IMR-90 (cell line): ENCODE results near the gene JAKMIP1. TPM values are rescaled to one million over a fixed set of nuclear protein-coding genes. Genes with fewer than 3 reads are reported as not detected.

ENCODE experiments used
- ATAC-seq: fragments of 200-7000 bp; cut with Tn5 transposase; 2 replicates; pipeline ENCODE4 v1.9.1; 2020; ENCODE audit warnings: low read depth, mild to moderate bottlenecking, moderate library complexity
- BruUV-seq: library from RNA; stranded (reverse); fragments of 400-500 nt; replicated peaks from 2 replicates; lab custom pipeline; 2021; lab: Mats Ljungman, UMichigan
- CTCF ChIA-PET: fragments of 300-600 bp; formaldehyde crosslinking; extraction: SDS; loops from one replicate; lab custom pipeline; 2021; ENCODE audit warnings: antibody characterized with exemption; lab: Yijun Ruan, JAX
- POLR2A ChIA-PET: fragments of 300-600 bp; sonication (Branson Sonifier 250); formaldehyde crosslinking; loops from one replicate; lab custom pipeline; 2022; ENCODE audit warnings: antibody characterized with exemption; ENCODE audit not compliant: unreplicated experiment; lab: Charles Lee
- DNase-seq: peaks from one replicate; pipeline ENCODE4 v3.0.0; 2013
- H2AFZ ChIP-seq: replicated peaks from 2 replicates; pipeline ENCODE3; 2013; ENCODE audit warnings: low read length, mild to moderate bottlenecking; ENCODE audit not compliant: poor library complexity
- H2AK5ac ChIP-seq: 2 replicates; pipeline ENCODE4 v1.6.1; 2013; ENCODE audit warnings: low read depth, low read length, inconsistent platforms
- H2AK9ac ChIP-seq: replicated peaks from 2 replicates; pipeline ENCODE3; 2013; ENCODE audit warnings: mild to moderate bottlenecking, low read depth, low read length, moderate library complexity; ENCODE audit not compliant: poor library complexity
- H2BK120ac ChIP-seq: 2 replicates; pipeline ENCODE4 v1.6.1; 2013; ENCODE audit warnings: low read depth, low read length, inconsistent platforms
- H2BK15ac ChIP-seq: 3 replicates; pipeline ENCODE4 v1.6.1; 2013; ENCODE audit warnings: low read depth, low read length, inconsistent platforms
- H2BK20ac ChIP-seq: 2 replicates; pipeline ENCODE4 v1.6.1; 2013; ENCODE audit warnings: low read depth, mild to moderate bottlenecking, inconsistent platforms, low read length, moderate library complexity
- H2BK5ac ChIP-seq: 2 replicates; pipeline ENCODE4 v1.6.1; 2013; ENCODE audit warnings: mild to moderate bottlenecking, low read depth, low read length, inconsistent platforms; ENCODE audit not compliant: poor library complexity, severe bottlenecking
- H3K14ac ChIP-seq: replicated peaks from 2 replicates; pipeline ENCODE4 v1.6.1; 2013; ENCODE audit warnings: low read depth, low read length, inconsistent platforms
- H3K18ac ChIP-seq: 2 replicates; pipeline ENCODE4 v1.6.1; 2013; ENCODE audit warnings: low read depth, low read length, control low read depth
- H3K23ac ChIP-seq: 2 replicates; pipeline ENCODE4 v1.6.1; 2013; ENCODE audit warnings: low read depth, low read length, inconsistent platforms
- H3K27ac ChIP-seq: 2 replicates; pipeline ENCODE4 v1.5.1; 2013; ENCODE audit warnings: mild to moderate bottlenecking, control low read depth, low read length; ENCODE audit not compliant: insufficient read depth
- H3K27me3 ChIP-seq: 2 replicates; pipeline ENCODE4 v1.6.1; 2013; ENCODE audit warnings: low read length; ENCODE audit not compliant: control insufficient read depth, insufficient read depth
- H3K36me3 ChIP-seq: 2 replicates; pipeline ENCODE4 v1.6.1; 2013; ENCODE audit warnings: low read length, mixed read lengths; ENCODE audit not compliant: control insufficient read depth, insufficient read depth
- H3K4ac ChIP-seq: 2 replicates; pipeline ENCODE4 v1.6.1; 2013; ENCODE audit warnings: low read depth, low read length, inconsistent platforms
- H3K4me1 ChIP-seq: 2 replicates; pipeline ENCODE4 v1.6.1; 2013; ENCODE audit warnings: low read length, mixed read lengths; ENCODE audit not compliant: control insufficient read depth, insufficient read depth
- H3K4me2 ChIP-seq: 2 replicates; pipeline ENCODE4 v1.6.1; 2013; ENCODE audit warnings: low read depth, mild to moderate bottlenecking, control low read depth, low read length, moderate library complexity
- H3K4me3 ChIP-seq: 2 replicates; pipeline ENCODE4 v1.5.1; 2013; ENCODE audit warnings: low read depth, mild to moderate bottlenecking, control low read depth, low read length, moderate library complexity; ENCODE audit not compliant: insufficient read depth
- H3K56ac ChIP-seq: 2 replicates; pipeline ENCODE4 v1.6.1; 2013; ENCODE audit warnings: low read length, inconsistent platforms; ENCODE audit not compliant: insufficient read depth; ENCODE audit errors: extremely low read depth
- H3K79me1 ChIP-seq, 2 experiments: 2 replicates each; pipeline ENCODE4 v1.6.1; 2013; ENCODE audit warnings: low read length in 2 of 2, inconsistent platforms in 1 of 2, low read depth in 1 of 2
- H3K9ac ChIP-seq: 2 replicates; pipeline ENCODE4 v1.6.1; 2013; ENCODE audit warnings: low read depth, low read length, control low read depth
- H3K9me1 ChIP-seq: 2 replicates; pipeline ENCODE4 v1.6.1; 2013; ENCODE audit warnings: low read length, inconsistent platforms; ENCODE audit not compliant: insufficient read depth
- H3K9me3 ChIP-seq: 2 replicates; pipeline ENCODE4 v1.6.1; 2013; ENCODE audit warnings: low read length; ENCODE audit not compliant: control insufficient read depth, insufficient read depth
- H4K20me1 ChIP-seq: 2 replicates; pipeline ENCODE4 v1.6.1; 2013; ENCODE audit warnings: low read length, inconsistent platforms; ENCODE audit not compliant: insufficient read depth
- H4K5ac ChIP-seq: 2 replicates; pipeline ENCODE4 v1.6.1; 2013; ENCODE audit warnings: mild to moderate bottlenecking, low read depth, low read length, control low read depth
- H4K8ac ChIP-seq, 2 experiments: 2 replicates each; pipeline ENCODE4 v1.6.1; 2013; ENCODE audit warnings: low read depth in 2 of 2, low read length in 2 of 2, control low read depth in 1 of 2, inconsistent platforms in 1 of 2
- H4K91ac ChIP-seq: 2 replicates; pipeline ENCODE4 v1.6.1; 2013; ENCODE audit warnings: low read depth, low read length, inconsistent platforms; ENCODE audit not compliant: insufficient read depth
- BHLHE40 ChIP-seq: fragments of 150-350 bp; IDR thresholded peaks from 2 replicates; pipeline ENCODE4 v1.6.1; 2016; ENCODE audit warnings: mild to moderate bottlenecking, low read depth, low read length
- CEBPB ChIP-seq: IDR thresholded peaks from 2 replicates; pipeline ENCODE4 v1.6.1; 2012; ENCODE audit warnings: low read depth, low read length, improper control_type of control experiment
- FOS ChIP-seq: fragments of 150-350 bp; IDR thresholded peaks from 2 replicates; pipeline ENCODE4 v1.6.1; 2016; ENCODE audit warnings: low read depth, low read length
- MXI1 ChIP-seq: IDR thresholded peaks from 2 replicates; pipeline ENCODE4 v1.6.1; 2012; ENCODE audit warnings: low read depth, mild to moderate bottlenecking, low read length, moderate library complexity, borderline replicate concordance
- WGBS, 2 experiments: methylation state at CpG; one replicate each; pipeline versions ENCODE4 v1.1.5 to v1.1.7; 2013; ENCODE audit warnings: missing lambda C conversion rate in 2 of 2; ENCODE audit not compliant: insufficient read length in 1 of 2; ENCODE audit errors: extremely low coverage in 2 of 2; 5-methylcytosine and 5-hydroxymethylcytosine counted together
- dilution Hi-C: fragments of 300-500 bp; cut with HindIII; formaldehyde crosslinking; loops from one replicate; pipeline ENCODE4 v1.14.3; 2018; ENCODE audit warnings: low sequenced_read_pairs; ENCODE audit not compliant: unreplicated experiment
- in situ Hi-C: fragments of 300-500 bp; cut with MboI; formaldehyde crosslinking; loops from 3 replicates; pipeline ENCODE4 v1.14.3; 2019; ENCODE audit warnings: low sequenced_read_pairs, inconsistent platforms, mixed read lengths
- intact Hi-C: fragments of 100-400 bp; cut with micrococcal nuclease; formaldehyde crosslinking; loops from 2 replicates; pipeline ENCODE4 v1.10.0; 2022
- polyA plus RNA-seq, 3 experiments: library from polyadenylated mRNA; depleted of rRNA; stranded (reverse); fragments of >200 nt; gene quantifications; 2 replicates each; pipeline ENCODE4 v1.2.3, GENCODE V29; 2012; ENCODE audit warnings: low replicate concordance in 1 of 3
- total RNA-seq: library from RNA; depleted of rRNA; stranded (reverse); fragments of >200 nt; gene quantifications from 2 replicates; pipeline ENCODE4 v1.2.3, GENCODE V29; 2012

The JAKMIP1 gene
- total and polyA plus RNA-seq, 2 of the 4 experiments (the other 2 are of a cell fraction), result not detected

DNA sequence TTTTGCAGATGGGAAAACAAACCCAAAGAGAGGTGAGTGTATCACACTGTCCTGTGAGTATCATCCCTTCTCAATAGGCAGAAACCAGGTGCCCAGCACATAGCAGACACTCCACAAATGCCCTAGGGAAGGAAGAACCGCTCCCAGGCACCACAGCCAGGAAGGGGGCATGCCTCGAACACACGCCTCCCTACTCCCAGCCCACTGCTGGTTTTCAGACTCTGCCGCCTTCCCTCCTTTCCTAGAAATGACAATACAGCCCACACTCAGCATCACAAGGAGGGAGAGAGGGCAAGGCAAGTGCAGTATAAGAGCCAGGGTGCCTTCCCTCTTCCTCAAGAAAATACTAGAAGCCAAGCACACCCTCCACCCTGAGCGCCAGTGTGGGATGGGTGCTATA lies 16.2 kb downstream of the JAKMIP1 start:
- Histone ChIP-seq H3K9ac (no peak overlapping the region), H3K9me3 (no peaks in the 10 kb centered on the region), H3K4me1 (no peaks in the 10 kb centered on the region), H2BK20ac (no peak overlapping the region), H3K36me3 (no peaks in the 10 kb centered on the region), H3K23ac (no peak overlapping the region), H3K18ac (no peak overlapping the region), H3K79me1 (no peaks in the 10 kb centered on the region), H4K20me1 (no peaks in the 10 kb centered on the region), H3K27me3 (no peaks in the 10 kb centered on the region), H4K5ac (no peak overlapping the region), H3K56ac (no peak overlapping the region), H2BK5ac (no peak overlapping the region), H4K8ac (no peak overlapping the region), H2BK15ac (no peak overlapping the region), H2AFZ (no peak overlapping the region), H3K4me2 (no peak overlapping the region), H3K14ac (no peak overlapping the region), H3K4me3 (no peak overlapping the region), H4K91ac (no peak overlapping the region), H3K9me1 (no peaks in the 10 kb centered on the region), H3K4ac (no peak overlapping the region), H2AK9ac (no peak overlapping the region), H2BK120ac (no peak overlapping the region), H3K27ac (no peak overlapping the region), H2AK5ac (no peak overlapping the region)
- TF ChIP-seq FOS (no peak), CEBPB (no peak), MXI1 (no peak), BHLHE40 (no peak)
- no CpG with 5 or more reads among the region's 5 CpGs for WGBS, 2 experiments
- CTCF ChIA-PET, result no interaction called here
- intact Hi-C loops, result no loop called here
- BruUV-seq, result no TSS peak
- POLR2A ChIA-PET, result no interaction called here
- DNase-seq (no peak), ATAC-seq (no peak)
- in situ Hi-C loops, result no loop called here
- dilution Hi-C loops, result no loop called here
